G401.6 (cell line): ENCODE data around the gene CST9.
"Not testable (repeated sequence)": the region's sequence is repeated elsewhere in the genome, so short reads cannot be mapped to it uniquely, and the experiment has no call there.

Experiments used
- FAIRE-seq: peaks from 2 replicates; lab custom pipeline; 2012; peaks lifted over from hg19 to GRCh38; lab: Jason Lieb, UNC

The CST9 gene

DNA sequence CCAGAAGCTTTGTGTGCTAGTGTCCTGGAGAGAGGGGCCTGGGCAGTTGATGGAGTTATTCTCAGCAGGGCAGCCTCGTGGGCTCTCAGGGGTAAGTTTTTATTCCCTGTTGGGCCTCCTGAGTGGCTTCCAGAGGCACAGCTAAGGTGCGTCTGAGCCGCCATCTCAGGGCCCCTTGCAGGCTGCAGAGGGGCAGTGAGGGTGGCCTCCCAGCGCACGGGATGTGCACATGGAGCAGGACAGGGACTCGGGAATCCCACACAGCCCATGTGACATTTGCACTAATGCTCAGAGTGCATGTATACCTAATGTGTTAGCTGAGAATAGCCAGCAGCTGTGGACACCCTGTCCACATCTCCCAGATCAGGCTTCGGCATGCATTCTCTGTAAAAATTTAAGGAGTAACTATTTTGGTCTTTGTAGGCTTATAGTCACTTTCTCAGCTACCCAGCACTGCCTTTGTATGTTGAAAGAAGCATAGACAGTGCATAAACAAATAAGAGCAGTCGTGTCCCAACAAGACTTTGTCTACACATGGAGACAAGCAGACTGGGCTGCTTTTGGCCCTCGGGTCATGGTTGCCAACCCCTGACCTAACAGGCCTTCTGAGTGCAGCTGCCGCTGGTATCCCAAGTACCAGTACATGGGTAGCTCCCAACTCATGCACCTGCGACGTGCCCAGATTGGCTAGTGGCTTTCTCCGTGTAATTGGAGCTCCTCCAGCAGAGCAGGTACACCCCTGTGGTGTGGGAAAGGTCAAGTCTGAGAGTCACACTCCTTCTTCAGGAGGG is 18.8 kb downstream of the CST9 start:
- FAIRE-seq = no peak

DNA sequence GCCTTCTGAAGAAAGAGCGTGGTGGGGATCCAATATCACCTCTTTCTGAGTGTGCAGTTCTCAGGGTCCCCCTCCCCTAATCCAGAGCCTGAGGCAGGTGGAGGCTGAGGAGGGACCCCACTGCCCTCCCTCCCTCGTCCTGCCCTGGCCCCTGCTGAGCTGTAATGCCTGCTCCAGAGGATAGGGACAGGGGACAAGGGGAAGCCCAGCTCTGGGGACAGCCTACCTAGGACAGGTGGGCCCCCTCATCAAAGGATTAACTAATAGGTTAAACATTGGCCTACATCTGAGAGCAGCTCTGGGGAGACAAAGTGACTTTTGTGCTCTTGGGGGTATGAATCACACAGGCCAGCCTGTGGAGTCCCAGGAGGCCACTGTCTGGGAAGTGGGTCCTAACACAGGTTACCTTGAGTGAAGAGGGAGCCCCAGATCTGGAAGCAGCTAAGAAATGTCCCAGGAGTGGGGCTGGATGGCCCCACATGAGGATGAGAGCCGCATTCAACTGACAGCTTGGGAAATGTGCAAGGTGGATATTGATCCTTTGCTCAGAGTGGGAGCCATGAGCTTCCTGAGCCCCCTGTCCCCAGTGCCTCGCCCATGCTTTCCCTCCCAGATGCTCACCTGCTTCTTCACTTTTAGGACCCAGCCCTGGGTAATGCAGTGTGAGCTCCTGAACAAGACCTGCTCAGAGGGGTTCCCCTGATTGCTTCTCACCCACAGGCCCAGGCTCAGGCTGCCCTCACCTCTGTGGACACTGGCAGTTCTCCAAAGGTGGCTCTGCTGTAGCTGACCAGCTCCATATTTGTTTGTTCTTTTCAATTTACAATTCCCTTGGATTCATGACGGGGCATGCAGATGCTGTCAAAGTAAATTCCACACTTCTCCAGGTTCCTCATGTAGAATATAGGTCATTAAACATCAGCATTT is 19.6 kb downstream of the CST9 start:
- no peak for FAIRE-seq

DNA sequence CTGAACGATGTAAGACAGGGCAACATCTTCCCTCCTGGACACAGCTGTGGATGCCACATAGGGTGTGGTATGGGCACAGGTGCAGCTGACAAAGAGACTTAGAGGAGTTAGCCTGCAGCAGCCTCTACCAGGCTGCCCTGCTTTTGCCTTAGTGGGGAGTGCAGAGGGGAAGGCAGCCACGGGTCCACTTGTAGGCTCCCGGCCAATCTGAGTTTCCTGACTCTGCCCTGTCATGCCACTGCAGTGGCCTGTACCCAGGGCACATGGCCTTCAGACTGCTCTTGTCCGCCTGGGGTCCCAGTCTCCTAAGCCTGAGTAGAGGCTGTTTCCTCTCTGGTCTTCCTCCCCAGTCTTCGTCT is 20.3 kb downstream of the CST9 start:
- no peak for FAIRE-seq

DNA sequence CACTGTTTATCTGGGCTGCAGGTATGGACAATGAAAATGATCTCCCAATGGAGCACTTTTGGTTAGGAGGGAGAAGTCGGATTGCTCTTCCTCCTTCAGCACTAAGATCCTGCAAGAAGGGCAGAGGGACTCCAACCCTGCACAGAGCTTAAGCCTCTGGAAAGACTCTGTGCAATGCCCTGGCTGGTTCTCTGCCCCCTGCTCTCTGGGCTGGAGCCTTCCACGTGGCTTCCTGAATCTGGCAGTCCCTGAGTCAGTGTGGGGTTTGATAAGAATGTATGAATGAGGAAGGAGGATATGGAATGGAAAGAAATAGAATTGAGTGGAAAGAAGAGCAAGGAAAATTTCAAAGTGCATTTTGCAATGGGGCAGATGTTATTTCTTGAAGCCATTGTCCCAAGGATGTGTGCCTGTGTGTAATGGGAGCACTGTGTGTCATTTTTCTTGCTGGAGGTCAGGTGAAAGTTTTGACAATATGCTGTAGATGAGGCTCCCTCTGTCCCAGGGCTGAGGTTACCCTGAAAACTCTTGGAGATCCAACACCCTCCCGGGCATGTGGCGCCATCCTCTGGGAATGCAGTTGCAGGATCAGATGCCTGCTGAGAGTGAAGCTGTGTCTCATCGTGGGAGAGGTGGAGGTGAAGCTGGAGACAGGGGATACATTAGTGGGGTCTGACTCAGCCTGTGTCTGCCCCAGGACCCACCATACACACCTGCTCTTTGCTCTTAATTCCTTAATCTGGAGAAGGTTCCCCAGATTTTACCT is 21.1 kb downstream of the CST9 start:
- no peak for FAIRE-seq

DNA sequence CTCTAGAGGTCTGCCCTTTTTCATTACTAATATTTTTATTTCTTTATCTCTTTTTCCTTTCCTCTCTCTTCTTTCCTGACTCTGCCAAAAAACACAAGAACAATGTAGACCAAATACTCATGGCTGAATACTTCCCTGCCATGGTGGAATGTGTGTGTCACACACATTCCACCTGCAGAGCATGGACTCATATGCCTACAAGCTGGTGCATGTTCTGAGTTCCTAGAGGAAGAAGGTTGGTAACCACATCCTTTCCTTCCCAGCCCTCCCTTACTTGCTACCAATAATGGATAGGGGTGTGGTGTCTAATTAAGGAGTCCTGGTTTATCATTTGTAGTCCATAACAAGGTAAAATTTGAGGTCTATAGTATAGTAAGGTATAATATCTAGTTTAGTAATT is 22.2 kb downstream of the CST9 start:
- FAIRE-seq = no peak

DNA sequence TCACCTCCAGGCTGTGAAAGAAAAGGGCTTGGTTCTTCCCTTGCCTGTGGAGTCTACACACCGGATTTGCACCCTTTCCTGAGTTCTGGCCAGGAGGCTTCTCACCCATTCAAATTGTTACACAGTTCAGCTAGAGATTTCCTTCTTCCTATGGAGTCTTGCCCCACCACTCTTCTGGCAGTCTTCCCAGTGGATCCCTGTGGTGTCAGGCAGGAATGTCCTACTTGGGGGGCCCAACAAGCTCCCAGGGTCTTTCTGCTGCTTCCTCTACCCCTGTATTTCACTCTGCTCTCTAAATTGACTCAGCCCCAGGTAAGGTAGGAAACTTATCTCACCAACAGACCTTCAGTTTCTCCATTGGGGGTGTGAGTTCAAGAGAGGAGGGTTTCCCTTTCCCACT is 23.4 kb downstream of the CST9 start:
- no peak for FAIRE-seq

DNA sequence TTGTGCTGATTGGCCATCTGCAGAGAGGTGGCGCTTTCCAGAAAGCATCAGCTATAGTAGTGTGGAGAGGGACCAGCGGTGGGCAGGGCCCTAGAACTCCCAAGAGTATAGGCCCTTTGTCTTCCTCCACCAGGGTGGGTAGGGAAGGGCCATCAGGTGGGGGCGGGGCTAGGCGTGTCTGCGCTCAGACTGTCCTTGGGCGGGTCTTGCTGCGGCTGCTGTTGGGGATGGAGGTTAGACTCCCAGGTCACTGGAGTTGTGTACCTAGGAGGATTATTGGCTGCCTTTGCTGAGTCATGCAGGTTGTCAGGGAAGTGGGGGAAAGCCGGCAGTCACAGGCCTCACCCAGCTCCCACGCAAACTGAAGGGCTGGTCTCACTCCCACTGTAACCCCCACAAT is 23.9 kb downstream of the CST9 start:
- FAIRE-seq = not testable (repeated sequence)

DNA sequence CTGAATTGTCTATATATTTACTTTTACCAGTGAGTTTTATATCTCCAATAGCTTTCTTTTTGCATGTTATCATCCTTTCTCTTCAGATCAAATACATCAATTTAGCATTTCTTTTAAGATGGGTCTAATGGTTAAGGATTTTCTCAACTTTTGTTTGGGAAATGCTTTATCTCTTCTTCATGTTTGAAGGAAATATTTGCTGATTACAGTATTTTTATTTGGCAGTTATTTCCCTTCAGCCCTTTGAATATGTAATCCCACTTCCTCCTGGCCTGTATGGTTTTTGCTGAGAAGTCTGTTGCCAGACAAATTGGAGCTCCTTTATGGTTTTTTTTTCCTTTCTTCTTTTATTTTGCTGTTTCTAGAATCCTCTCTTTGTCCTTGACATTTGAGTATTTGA is 30.7 kb downstream of the CST9 start:
- FAIRE-seq = no peak

DNA sequence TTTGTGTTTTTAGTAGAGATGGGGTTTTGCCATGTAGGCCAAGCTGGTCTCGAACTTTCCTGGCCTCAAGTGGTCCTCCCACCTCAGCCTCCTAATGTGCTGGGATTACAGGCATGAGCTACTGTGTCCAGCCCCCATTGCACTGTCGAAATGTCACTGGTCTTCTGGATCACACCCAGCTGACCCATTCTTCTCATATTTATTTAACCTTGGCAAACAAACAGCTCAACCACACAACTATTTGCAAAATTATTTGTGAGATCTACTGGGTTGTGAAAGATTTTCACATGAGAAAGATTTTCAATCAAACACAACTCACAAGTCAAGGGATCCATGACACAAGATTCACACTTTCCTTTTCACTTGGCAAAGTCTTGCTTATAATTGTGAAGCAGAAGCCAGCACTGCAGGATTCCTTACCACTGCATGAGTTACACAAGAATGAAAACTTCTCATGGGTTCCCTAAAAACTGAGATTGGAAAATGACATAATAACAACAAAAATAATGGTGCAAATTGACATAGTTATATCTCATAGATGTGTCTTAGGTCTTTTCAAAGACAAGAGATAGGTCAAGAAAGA is 35.4 kb downstream of the CST9 start:
- no peak for FAIRE-seq

DNA sequence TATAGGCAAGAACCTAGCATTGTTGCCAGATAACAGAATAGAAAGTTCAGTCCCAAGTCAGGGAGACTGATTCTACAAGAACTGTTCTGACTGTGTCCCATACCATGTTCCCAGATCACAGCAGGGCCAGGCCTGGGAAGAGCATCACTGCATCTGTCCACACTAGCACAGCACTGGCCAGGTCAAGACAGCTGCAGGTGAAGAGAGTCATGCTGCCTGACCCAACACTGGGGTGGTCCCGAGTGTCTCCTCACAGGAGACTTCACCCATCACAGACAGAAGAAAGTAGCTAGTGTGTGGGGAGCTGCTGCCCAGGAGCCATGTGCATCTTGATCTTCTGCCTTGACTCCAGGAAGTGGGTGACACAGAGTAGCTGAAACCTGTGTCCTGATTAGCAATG is 36.1 kb downstream of the CST9 start:
- FAIRE-seq = no peak

DNA sequence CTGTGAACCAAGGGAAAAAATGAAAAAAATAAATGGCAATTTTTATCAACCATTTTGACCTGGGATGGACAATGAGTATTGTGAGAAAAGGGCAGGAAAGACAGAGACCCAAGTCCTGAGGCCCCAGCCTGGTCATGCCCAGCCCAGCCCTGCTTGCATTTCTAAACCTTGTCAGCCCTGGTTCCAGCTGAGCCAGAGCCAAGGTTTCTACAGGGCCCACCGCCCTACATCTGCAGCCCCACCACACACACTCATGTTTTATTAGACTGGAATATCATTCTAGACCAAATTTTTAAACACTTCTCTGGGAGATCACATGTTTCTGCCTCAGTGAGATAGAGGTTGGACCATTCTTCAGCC is 36.8 kb downstream of the CST9 start:
- FAIRE-seq = no peak

DNA sequence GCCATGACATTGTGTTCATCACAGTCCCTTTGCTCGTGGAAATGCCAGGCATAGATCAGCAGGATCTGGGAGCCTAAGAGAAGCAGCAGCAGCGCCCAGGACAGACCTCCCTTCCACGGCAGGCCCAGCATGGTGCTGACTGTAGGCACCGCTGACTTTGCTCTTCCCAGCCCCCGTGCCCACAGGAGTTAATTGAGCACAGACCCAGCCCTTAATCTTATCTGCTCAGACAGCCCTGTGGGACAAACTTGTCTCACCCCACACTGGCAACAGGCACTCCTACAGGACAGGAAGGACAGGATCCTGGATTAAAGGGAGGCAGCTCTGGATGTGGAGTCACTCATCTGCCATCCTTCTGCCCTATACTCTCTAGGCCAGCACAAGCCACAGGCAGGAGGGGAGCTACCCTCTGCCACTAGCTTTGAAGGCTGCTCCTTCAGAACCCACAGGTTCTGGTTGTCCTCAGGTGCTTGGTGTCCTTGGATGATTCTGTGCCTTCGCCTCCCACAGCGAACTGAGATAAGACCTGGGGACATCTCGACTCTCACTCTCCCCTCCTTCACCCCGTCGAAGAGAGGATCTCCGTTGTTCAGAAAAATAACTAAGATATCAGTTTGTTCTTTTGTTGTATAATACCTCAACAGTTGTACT is 37.3 kb downstream of the CST9 start, which contains the start of gene CST9L:
Gene CST9L, minus strand, starts transcription at position 165 of the 651 bp plus-strand sequence. Its CDS starts 34 bp downstream, at position 131.
- no peak for FAIRE-seq

DNA sequence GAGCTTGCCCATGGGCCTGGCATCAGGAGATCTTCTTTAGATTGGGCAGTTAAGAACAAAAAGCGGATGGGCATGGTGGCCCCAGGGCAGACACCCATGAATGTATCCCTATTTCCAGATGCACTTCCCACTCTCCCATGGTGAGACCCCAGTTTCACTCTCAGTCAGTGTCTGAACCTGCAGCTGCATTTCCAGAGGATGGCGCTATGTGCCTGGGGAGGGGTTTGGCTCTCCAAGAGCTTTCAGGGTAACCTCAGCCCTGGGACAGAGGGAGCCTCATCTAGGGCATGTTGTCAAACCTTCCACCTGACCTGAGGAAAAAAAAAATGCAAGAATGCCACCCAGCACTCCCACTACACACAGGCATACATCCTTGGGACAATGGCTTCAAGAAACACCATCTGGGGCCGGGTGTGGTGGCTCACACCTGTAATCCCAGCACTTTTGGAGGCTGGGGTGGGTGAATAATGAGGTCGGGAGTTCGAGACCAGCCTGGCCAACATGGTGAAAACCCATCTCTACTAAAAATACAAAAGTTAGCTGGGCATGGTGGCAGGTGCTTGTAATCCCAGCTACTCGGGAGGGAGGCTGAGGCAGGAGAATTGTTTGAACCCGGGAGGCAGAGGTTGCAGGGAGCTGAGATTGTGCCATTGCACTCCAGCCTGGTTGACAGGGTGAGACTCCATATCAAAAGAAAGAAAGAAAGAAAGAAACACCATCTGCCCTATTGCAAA is 39.4 kb downstream of the CST9 start:
- FAIRE-seq = no peak

DNA sequence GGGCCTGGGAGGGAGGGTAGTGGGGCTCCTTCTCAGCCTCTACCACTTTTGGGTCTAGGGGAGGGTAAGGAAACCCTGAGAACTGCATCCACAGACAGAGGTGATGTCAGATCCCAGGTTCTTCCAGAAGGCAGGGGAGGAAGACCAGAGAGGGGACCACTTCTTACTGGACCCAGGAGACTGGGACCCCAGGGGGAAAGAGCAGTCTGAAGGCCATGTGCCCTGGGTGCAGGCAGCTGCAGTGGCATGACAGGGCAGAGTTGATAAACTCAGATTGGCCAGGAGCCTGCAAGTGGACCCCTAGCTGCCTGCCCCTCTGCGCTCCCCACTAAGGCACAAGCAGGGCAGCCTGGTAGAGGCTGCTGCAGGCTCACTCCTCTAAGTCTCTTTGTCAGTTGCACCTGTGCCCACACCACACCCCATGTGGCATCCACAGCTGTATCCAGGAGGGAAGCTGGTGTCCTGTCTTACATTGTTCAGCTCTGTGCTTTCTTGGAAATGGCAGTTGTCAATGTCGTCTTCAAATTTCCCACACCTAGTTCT is 40.1 kb downstream of the CST9 start:
- no peak for FAIRE-seq

DNA sequence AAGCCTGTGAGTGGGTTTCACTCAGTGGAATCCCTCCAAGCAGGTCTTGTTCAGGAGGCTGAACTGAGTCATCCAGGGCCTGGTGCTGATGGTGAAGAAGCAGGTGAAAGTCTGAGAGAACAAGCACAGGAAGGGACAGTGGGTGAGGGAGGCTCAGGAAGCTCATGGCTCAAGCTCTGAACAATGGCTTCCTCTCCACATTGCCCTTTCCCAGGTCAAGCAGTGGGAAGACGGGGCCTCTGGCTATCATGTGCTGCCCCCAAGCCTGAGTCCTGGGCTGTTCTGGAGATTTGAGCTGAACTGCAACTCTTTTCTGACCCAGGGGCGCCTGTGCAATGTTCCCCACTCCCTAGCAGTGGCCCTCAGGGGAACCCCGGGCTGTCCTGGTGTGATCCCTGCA is 40.8 kb downstream of the CST9 start:
- no peak for FAIRE-seq

DNA sequence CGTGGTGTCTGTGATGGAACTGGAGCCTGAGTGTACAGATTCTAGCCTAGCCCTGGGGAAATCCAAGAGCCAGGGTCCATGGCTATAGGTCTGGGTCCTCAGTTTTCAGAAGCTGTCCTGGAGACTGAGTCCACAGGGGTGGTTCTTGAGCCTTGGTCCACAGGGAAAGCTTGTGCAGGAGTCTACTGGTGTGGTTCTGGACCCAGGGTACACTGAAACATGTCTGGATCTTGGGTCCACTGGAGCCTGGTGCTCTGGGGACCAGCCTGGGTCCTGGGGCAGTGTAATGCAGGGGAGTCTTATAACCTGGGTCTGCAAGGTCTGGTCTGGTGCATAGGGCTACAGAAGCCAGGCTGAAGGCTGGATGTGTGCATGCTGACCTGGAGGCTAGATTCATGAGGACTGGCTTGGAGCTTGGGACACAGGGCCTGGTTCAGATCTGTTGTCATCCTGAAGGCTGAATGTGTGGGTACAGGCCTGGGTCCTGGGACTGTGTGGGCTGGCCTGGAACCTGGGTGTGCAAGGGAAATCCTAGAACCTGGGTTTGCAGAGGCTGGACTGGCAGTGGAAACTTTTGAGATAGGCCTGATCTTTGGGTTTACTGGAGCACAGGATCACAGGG is 42.9 kb downstream of the CST9 start:
- no peak for FAIRE-seq

DNA sequence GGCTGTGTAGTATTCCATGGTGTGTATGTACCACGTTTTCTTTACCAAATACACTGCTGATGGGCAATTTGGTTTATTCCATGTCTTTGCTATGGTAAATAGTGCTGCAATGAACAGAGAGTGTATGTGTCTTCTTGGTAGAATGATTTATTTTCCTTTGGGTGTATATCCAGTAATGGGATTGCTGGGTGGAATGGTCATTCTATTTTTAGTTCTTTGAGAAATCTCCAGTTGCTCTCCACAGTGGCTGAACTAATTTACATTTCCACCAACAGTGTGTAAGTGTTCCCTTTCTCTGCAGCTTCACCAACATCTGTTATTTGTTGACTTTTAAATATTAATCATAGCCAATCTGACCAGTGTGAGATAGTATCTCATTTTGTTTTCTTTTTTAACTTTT is 51.3 kb downstream of the CST9 start:
- FAIRE-seq = no peak
